WTC11 (cell line): ENCODE data around the gene PATE3. TPM values are rescaled to one million over a fixed set of nuclear protein-coding genes. Genes with fewer than 3 reads are reported as not detected.

Source experiments
- ATAC-seq: fragments of 200-7000 bp; cut with Tn5 transposase; 2 replicates; pipeline ENCODE4 v1.10.0; 2021; ENCODE audit warnings: mild to moderate bottlenecking, moderate library complexity
- CTCF ChIA-PET: fragments of 300-600 bp; sonication (Branson Sonifier 250); formaldehyde crosslinking; loops from one replicate; lab custom pipeline; 2021; ENCODE audit warnings: antibody characterized with exemption; lab: Charles Lee
- POLR2A ChIA-PET: fragments of 350-600 bp; sonication (Branson Sonifier 250); formaldehyde crosslinking; loops from one replicate; lab custom pipeline; 2021; ENCODE audit warnings: antibody characterized with exemption; lab: Charles Lee
- DNase-seq: peaks from one replicate; pipeline ENCODE4 v3.0.0; 2021; ENCODE audit warnings: low spot score
- H3K27ac Mint-ChIP-seq: 2 replicates; pipeline ENCODE4 v1.8.0; 2021; ENCODE audit warnings: mixed read lengths
- H3K27me3 Mint-ChIP-seq: 2 replicates; pipeline ENCODE4 v1.8.0; 2021; ENCODE audit warnings: low read depth, mild to moderate bottlenecking, moderate library complexity, mixed read lengths
- H3K36me3 Mint-ChIP-seq: 2 replicates; pipeline ENCODE4 v1.8.0; 2021; ENCODE audit warnings: mixed read lengths
- H3K4me1 Mint-ChIP-seq: 2 replicates; pipeline ENCODE4 v1.8.0; 2022; ENCODE audit warnings: mixed read lengths
- H3K4me3 Mint-ChIP-seq: 2 replicates; pipeline ENCODE4 v1.8.0; 2021; ENCODE audit warnings: mild to moderate bottlenecking, moderate library complexity, mixed read lengths
- H3K9me3 Mint-ChIP-seq: 2 replicates; pipeline ENCODE4 v1.8.0; 2021; ENCODE audit warnings: mixed read lengths
- CREM ChIP-seq: sonication (generic); formaldehyde crosslinking; IDR thresholded peaks from 2 replicates; pipeline ENCODE4 v1.8.1; 2022; ENCODE audit warnings: mild to moderate bottlenecking, missing genetic modification reagents, moderate library complexity
- ELF4 ChIP-seq: sonication (generic); formaldehyde crosslinking; IDR thresholded peaks from 2 replicates; pipeline ENCODE4 v1.8.1; 2022; ENCODE audit warnings: low read depth, mild to moderate bottlenecking, moderate library complexity, missing genetic modification reagents
- NFATC4 ChIP-seq: fragments of 250-450 bp; sonication (Bioruptor Pico); IDR thresholded peaks from 2 replicates; pipeline ENCODE4 v1.9.0; 2021; ENCODE audit warnings: mild to moderate bottlenecking
- SP1 ChIP-seq: sonication (generic); formaldehyde crosslinking; conservative IDR thresholded peaks from 2 replicates; pipeline ENCODE4 v1.8.1; 2022; ENCODE audit warnings: missing genetic modification reagents
- ZNF138 ChIP-seq: sonication (generic); formaldehyde crosslinking; conservative IDR thresholded peaks from 2 replicates; pipeline ENCODE4 v1.8.1; 2022; ENCODE audit warnings: mild to moderate bottlenecking, moderate library complexity, missing genetic modification reagents
- ZNF263 ChIP-seq: sonication (generic); formaldehyde crosslinking; IDR thresholded peaks from 2 replicates; pipeline ENCODE4 v1.8.1; 2022; ENCODE audit warnings: low read depth, mild to moderate bottlenecking, moderate library complexity, missing genetic modification reagents
- total RNA-seq: library from RNA; stranded (reverse); gene quantifications from 3 replicates; pipeline ENCODE4 v1.2.3, GENCODE V29; 2021
- TF ChIP-seq, protein P1 (sequence below): sonication (generic); formaldehyde crosslinking; IDR thresholded peaks from 2 replicates; pipeline ENCODE4 v1.8.0; 2023; ENCODE audit warnings: mild to moderate bottlenecking, missing genetic modification reagents
- TF ChIP-seq, protein P2 (sequence below): sonication (generic); formaldehyde crosslinking; IDR thresholded peaks from 2 replicates; pipeline ENCODE4 v1.8.0; 2022; ENCODE audit warnings: mild to moderate bottlenecking, missing genetic modification reagents
- TF ChIP-seq, protein P3 (sequence below): sonication (generic); formaldehyde crosslinking; IDR thresholded peaks from 2 replicates; pipeline ENCODE4 v1.8.1; 2023; ENCODE audit warnings: mild to moderate bottlenecking, missing genetic modification reagents
- TF ChIP-seq, protein P4 (sequence below): sonication (generic); formaldehyde crosslinking; IDR thresholded peaks from 2 replicates; pipeline ENCODE4 v1.8.0; 2023; ENCODE audit warnings: missing genetic modification reagents, mild to moderate bottlenecking, borderline replicate concordance
- TF ChIP-seq, protein P5 (sequence below): sonication (generic); formaldehyde crosslinking; IDR thresholded peaks from 2 replicates; pipeline ENCODE4 v1.8.1; 2022; ENCODE audit warnings: mild to moderate bottlenecking, missing genetic modification reagents, moderate library complexity, borderline replicate concordance
- TF ChIP-seq, protein P6 (sequence below): sonication (generic); formaldehyde crosslinking; conservative IDR thresholded peaks from 2 replicates; pipeline ENCODE4 v1.8.1; 2022; ENCODE audit warnings: mild to moderate bottlenecking, missing genetic modification reagents
- TF ChIP-seq, protein P7 (sequence below): sonication (generic); formaldehyde crosslinking; IDR thresholded peaks from 2 replicates; pipeline ENCODE4 v1.8.1; 2023; ENCODE audit warnings: mild to moderate bottlenecking, moderate library complexity, missing genetic modification reagents
- TF ChIP-seq, protein P8 (sequence below): fragments of 250-450 bp; sonication (Bioruptor Pico); IDR thresholded peaks from 2 replicates; pipeline ENCODE4 v2.1.2; 2022; ENCODE audit warnings: mild to moderate bottlenecking, moderate library complexity

PATE3 gene
- total RNA-seq, 1 experiment from 2014 or later: not detected

DNA sequence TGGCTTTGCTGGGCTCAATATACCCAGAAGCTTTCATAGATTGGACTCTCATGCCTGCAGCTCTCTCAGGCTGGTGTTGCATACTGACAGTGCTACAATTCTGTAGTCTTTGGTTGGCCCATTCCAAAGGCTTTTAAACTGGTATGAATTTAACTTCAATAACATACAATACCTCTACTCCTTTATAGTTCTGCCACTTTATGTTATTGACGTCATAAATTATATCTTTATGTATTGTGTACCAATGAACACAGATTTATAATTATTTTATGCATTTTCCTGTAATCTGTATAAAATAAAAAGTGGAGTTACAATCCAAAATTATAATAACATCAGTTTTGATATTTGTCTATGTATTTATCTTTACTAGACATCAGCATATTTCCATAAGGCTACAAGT is 25.5 kb upstream of the PATE3 start:
- H3K9me3 Mint-ChIP-seq: peaks cover 11% of the 10 kb centered on the region
- H3K27ac Mint-ChIP-seq: no peak overlapping the region
- no peaks in the 10 kb centered on the region for H3K36me3 Mint-ChIP-seq
- ATAC-seq: no peak
- TF ChIP-seq NFATC4 (CRISPR knock-in tag): no peak
- TF ChIP-seq, all 79 proteins: peak for 0
- H3K4me1 Mint-ChIP-seq: peaks cover 6% of the 10 kb centered on the region
- H3K27me3 Mint-ChIP-seq: peaks cover 10% of the 10 kb centered on the region; the same call in 1 of the 2 replicates
- no peak overlapping the region for H3K4me3 Mint-ChIP-seq
- DNase-seq: no peak
- POLR2A ChIA-PET: no interaction called here
- CTCF ChIA-PET: interaction anchor here (1.4 kb wide), 1 partner anchor 12 kb away, joined by 3 read pairs; no protein-coding TSS in a partner anchor

DNA sequence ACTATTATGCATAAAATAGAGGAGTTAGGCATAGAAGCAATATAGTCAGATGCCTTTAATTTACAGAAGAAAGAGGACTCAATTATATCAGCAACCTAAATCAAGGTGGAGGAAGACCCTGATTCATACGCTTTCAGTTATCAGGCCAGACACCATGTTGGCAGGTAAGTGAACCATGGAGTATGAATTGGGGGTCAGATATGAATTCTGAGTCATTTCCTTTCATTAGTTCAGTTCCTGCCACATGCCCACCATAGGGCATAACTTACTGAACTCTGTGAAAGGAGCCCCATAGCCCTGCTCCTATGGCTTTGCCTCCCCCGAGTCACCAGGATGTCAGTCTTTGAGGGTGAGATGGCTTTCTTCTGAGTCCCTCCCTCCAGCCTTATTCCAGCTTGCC is 24.4 kb upstream of the PATE3 start:
- no peak for DNase-seq
- Mint-ChIP-seq H3K9me3 (peaks cover 4% of the 10 kb centered on the region; the same call in 1 of the 2 replicates), H3K27ac (no peak overlapping the region), H3K36me3 (no peaks in the 10 kb centered on the region), H3K4me1 (peaks cover 6% of the 10 kb centered on the region), H3K4me3 (no peak overlapping the region), H3K27me3 (peaks cover 1% of the 10 kb centered on the region; the same call in 1 of the 2 replicates)
- TF ChIP-seq ELF4 (CRISPR knock-in tag) (no peak), CREM (no peak), ZNF138 (CRISPR knock-in tag) (no peak)
- TF ChIP-seq, protein P1, sequence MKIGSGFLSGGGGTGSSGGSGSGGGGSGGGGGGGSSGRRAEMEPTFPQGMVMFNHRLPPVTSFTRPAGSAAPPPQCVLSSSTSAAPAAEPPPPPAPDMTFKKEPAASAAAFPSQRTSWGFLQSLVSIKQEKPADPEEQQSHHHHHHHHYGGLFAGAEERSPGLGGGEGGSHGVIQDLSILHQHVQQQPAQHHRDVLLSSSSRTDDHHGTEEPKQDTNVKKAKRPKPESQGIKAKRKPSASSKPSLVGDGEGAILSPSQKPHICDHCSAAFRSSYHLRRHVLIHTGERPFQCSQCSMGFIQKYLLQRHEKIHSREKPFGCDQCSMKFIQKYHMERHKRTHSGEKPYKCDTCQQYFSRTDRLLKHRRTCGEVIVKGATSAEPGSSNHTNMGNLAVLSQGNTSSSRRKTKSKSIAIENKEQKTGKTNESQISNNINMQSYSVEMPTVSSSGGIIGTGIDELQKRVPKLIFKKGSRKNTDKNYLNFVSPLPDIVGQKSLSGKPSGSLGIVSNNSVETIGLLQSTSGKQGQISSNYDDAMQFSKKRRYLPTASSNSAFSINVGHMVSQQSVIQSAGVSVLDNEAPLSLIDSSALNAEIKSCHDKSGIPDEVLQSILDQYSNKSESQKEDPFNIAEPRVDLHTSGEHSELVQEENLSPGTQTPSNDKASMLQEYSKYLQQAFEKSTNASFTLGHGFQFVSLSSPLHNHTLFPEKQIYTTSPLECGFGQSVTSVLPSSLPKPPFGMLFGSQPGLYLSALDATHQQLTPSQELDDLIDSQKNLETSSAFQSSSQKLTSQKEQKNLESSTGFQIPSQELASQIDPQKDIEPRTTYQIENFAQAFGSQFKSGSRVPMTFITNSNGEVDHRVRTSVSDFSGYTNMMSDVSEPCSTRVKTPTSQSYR (CRISPR knock-in tag): no peak
- TF ChIP-seq, protein P2, sequence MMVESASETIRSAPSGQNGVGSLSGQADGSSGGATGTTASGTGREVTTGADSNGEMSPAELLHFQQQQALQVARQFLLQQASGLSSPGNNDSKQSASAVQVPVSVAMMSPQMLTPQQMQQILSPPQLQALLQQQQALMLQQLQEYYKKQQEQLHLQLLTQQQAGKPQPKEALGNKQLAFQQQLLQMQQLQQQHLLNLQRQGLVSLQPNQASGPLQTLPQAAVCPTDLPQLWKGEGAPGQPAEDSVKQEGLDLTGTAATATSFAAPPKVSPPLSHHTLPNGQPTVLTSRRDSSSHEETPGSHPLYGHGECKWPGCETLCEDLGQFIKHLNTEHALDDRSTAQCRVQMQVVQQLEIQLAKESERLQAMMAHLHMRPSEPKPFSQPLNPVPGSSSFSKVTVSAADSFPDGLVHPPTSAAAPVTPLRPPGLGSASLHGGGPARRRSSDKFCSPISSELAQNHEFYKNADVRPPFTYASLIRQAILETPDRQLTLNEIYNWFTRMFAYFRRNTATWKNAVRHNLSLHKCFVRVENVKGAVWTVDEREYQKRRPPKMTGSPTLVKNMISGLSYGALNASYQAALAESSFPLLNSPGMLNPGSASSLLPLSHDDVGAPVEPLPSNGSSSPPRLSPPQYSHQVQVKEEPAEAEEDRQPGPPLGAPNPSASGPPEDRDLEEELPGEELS (CRISPR knock-in tag): no peak
- TF ChIP-seq, protein P3, sequence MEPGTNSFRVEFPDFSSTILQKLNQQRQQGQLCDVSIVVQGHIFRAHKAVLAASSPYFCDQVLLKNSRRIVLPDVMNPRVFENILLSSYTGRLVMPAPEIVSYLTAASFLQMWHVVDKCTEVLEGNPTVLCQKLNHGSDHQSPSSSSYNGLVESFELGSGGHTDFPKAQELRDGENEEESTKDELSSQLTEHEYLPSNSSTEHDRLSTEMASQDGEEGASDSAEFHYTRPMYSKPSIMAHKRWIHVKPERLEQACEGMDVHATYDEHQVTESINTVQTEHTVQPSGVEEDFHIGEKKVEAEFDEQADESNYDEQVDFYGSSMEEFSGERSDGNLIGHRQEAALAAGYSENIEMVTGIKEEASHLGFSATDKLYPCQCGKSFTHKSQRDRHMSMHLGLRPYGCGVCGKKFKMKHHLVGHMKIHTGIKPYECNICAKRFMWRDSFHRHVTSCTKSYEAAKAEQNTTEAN: no peak
- TF ChIP-seq, protein P4, sequence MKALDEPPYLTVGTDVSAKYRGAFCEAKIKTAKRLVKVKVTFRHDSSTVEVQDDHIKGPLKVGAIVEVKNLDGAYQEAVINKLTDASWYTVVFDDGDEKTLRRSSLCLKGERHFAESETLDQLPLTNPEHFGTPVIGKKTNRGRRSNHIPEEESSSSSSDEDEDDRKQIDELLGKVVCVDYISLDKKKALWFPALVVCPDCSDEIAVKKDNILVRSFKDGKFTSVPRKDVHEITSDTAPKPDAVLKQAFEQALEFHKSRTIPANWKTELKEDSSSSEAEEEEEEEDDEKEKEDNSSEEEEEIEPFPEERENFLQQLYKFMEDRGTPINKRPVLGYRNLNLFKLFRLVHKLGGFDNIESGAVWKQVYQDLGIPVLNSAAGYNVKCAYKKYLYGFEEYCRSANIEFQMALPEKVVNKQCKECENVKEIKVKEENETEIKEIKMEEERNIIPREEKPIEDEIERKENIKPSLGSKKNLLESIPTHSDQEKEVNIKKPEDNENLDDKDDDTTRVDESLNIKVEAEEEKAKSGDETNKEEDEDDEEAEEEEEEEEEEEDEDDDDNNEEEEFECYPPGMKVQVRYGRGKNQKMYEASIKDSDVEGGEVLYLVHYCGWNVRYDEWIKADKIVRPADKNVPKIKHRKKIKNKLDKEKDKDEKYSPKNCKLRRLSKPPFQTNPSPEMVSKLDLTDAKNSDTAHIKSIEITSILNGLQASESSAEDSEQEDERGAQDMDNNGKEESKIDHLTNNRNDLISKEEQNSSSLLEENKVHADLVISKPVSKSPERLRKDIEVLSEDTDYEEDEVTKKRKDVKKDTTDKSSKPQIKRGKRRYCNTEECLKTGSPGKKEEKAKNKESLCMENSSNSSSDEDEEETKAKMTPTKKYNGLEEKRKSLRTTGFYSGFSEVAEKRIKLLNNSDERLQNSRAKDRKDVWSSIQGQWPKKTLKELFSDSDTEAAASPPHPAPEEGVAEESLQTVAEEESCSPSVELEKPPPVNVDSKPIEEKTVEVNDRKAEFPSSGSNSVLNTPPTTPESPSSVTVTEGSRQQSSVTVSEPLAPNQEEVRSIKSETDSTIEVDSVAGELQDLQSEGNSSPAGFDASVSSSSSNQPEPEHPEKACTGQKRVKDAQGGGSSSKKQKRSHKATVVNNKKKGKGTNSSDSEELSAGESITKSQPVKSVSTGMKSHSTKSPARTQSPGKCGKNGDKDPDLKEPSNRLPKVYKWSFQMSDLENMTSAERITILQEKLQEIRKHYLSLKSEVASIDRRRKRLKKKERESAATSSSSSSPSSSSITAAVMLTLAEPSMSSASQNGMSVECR (CRISPR knock-in tag): no peak
- ChIA-PET POLR2A (no interaction called here), CTCF (no interaction called here)
- ATAC-seq: no peak

DNA sequence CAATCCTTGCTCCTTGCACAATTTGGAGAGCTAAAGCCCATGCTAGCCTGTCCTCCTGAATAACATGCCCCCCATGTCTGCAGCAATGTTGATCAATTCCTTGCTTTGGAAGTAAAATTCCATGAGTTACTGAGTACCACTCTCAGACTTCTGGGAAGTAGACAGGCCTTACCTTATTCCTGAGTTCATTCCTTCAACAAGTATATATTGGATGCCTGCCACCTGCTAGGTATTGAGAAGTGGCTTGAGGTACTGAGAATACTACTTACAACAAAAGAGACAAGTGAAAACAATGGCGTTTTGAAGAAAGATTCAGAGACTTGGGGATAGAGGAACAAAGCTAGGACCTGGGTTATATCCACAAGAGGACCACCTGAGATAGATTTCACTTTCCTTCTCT is 21.7 kb upstream of the PATE3 start:
- Mint-ChIP-seq H3K36me3 (no peaks in the 10 kb centered on the region), H3K27me3 (no peaks in the 10 kb centered on the region; the same call in 1 of the 2 replicates), H3K9me3 (no peaks in the 10 kb centered on the region), H3K4me3 (no peak overlapping the region), H3K4me1 (peaks cover 6% of the 10 kb centered on the region), H3K27ac (no peak overlapping the region)
- CTCF ChIA-PET: no interaction called here
- DNase-seq (no peak), ATAC-seq (no peak)
- POLR2A ChIA-PET: no interaction called here
- TF ChIP-seq, protein P5, sequence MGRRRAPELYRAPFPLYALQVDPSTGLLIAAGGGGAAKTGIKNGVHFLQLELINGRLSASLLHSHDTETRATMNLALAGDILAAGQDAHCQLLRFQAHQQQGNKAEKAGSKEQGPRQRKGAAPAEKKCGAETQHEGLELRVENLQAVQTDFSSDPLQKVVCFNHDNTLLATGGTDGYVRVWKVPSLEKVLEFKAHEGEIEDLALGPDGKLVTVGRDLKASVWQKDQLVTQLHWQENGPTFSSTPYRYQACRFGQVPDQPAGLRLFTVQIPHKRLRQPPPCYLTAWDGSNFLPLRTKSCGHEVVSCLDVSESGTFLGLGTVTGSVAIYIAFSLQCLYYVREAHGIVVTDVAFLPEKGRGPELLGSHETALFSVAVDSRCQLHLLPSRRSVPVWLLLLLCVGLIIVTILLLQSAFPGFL (CRISPR knock-in tag): no peak
- TF ChIP-seq, protein P6, sequence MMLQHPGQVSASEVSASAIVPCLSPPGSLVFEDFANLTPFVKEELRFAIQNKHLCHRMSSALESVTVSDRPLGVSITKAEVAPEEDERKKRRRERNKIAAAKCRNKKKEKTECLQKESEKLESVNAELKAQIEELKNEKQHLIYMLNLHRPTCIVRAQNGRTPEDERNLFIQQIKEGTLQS (CRISPR knock-in tag): no peak
- no peak for TF ChIP-seq NFATC4 (CRISPR knock-in tag)
- TF ChIP-seq SP1 (CRISPR knock-in tag): no peak
- TF ChIP-seq, protein P7, sequence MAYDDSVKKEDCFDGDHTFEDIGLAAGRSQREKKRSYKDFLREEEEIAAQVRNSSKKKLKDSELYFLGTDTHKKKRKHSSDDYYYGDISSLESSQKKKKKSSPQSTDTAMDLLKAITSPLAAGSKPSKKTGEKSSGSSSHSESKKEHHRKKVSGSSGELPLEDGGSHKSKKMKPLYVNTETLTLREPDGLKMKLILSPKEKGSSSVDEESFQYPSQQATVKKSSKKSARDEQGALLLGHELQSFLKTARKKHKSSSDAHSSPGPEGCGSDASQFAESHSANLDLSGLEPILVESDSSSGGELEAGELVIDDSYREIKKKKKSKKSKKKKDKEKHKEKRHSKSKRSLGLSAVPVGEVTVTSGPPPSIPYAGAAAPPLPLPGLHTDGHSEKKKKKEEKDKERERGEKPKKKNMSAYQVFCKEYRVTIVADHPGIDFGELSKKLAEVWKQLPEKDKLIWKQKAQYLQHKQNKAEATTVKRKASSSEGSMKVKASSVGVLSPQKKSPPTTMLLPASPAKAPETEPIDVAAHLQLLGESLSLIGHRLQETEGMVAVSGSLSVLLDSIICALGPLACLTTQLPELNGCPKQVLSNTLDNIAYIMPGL (CRISPR knock-in tag): no peak
- TF ChIP-seq ZNF263: no peak
- TF ChIP-seq, protein P8, sequence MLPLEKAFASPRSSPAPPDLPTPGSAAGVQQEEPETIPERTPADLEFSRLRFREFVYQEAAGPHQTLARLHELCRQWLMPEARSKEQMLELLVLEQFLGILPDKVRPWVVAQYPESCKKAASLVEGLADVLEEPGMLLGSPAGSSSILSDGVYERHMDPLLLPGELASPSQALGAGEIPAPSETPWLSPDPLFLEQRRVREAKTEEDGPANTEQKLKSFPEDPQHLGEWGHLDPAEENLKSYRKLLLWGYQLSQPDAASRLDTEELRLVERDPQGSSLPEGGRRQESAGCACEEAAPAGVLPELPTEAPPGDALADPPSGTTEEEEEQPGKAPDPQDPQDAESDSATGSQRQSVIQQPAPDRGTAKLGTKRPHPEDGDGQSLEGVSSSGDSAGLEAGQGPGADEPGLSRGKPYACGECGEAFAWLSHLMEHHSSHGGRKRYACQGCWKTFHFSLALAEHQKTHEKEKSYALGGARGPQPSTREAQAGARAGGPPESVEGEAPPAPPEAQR (CRISPR knock-in tag): no peak
